ENCODE results near the gene HOXA1.

The HOXA1 gene

GRCh38 chr7:27131390-27131819, 35.6 kb upstream of the HOXA1 start:
- no peak for DNase-seq (ENCODE audit: low spot score)

GRCh38 chr7:27130540-27131389, 35.0 kb upstream of the HOXA1 start, which contains the start of gene HOXA4:
Gene HOXA4, minus strand, starts transcription at chr7:27130757. Its CDS starts 24 bp downstream, at chr7:27130733.
- peak; percentile 28 for DNase-seq (ENCODE audit: low spot score)

GRCh38 chr7:27129729-27130539, 34.1 kb upstream of the HOXA1 start:
- DNase-seq (ENCODE audit: low spot score), result no peak

GRCh38 chr7:27128776-27129728, 33.3 kb upstream of the HOXA1 start:
- DNase-seq (ENCODE audit: low spot score), result no peak

- DNase-seq (ENCODE audit: low spot score), result no peak
Measured at GRCh38 chr7:27128034-27128433, 32.2 kb upstream of the HOXA1 start.

GRCh38 chr7:27126596-27127327, 31.0 kb upstream of the HOXA1 start:
- no peak for DNase-seq (ENCODE audit: low spot score)

GRCh38 chr7:27125986-27126394, 30.2 kb upstream of the HOXA1 start:
- no peak for DNase-seq (ENCODE audit: low spot score)

GRCh38 chr7:27124902-27125689, 29.3 kb upstream of the HOXA1 start:
- no peak for DNase-seq (ENCODE audit: low spot score)

GRCh38 chr7:27124096-27124901, 28.5 kb upstream of the HOXA1 start:
- DNase-seq (ENCODE audit: low spot score), result no peak

- no peak for DNase-seq (ENCODE audit: low spot score)
Measured at GRCh38 chr7:27123477-27124053, 27.8 kb upstream of the HOXA1 start.

GRCh38 chr7:27123007-27123476, 27.2 kb upstream of the HOXA1 start:
- no peak for DNase-seq (ENCODE audit: low spot score)

- DNase-seq (ENCODE audit: low spot score), result no peak
Measured at GRCh38 chr7:27122077-27122910, 26.5 kb upstream of the HOXA1 start.

GRCh38 chr7:27121684-27122076, 25.9 kb upstream of the HOXA1 start:
- DNase-seq (ENCODE audit: low spot score), result no peak

- DNase-seq (ENCODE audit: low spot score), result no peak
Measured at GRCh38 chr7:27119412-27119911, 23.7 kb upstream of the HOXA1 start.

GRCh38 chr7:27118580-27118979, 22.8 kb upstream of the HOXA1 start:
- DNase-seq (ENCODE audit: low spot score), result no peak

GRCh38 chr7:27117887-27118491, 22.2 kb upstream of the HOXA1 start:
- DNase-seq (ENCODE audit: low spot score), result no peak

Data from Ammon's horn (tissue), 1 donor.